Activated CD4-positive, CD25-positive, alpha-beta regulatory T cell (primary cell): ENCODE measurements around the gene SLC22A12.

ENCODE experiments used
- DNase-seq, 4 experiments: peaks; one replicate each; lab custom pipeline; 2025; lab: John Stamatoyannopoulos, UW

The SLC22A12 gene

DNA sequence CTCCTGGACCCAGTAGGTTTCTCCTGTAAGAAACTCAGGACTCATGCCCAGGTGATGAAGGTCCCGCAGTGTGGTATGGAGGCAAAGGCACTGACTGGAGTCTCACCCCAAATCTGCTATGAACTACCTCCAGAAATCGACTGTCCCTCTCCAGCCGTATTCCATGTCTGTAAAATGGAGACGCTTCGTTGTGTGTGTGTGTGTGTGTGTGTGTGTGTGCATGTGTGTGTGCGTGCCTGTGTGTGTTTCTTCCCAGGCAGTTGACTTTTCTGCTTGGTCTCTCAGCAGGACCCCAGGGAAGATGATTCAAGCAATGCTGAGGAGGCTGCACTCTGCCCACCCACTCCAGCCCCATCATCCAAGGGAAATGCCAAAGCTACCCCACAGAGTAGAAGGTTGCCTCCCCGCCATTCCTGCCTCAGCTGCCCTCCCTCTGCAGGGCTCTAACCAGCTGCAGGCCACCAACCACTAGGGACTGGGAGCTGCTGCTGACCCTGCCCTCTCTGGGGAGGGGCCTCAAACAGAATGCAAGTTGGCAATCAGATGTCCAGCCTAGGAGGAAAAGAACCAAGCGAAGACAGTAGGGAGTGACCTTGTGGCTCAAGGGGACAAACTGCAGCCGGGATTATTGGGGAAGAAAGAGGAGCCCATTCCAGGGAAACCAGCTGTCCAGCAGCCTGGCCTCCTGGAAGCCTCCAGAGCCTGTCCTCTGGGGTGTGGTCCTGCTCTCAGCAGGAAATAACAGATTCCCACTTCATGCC is 56.2 kb downstream of the SLC22A12 start:
- no peak for DNase-seq

DNA sequence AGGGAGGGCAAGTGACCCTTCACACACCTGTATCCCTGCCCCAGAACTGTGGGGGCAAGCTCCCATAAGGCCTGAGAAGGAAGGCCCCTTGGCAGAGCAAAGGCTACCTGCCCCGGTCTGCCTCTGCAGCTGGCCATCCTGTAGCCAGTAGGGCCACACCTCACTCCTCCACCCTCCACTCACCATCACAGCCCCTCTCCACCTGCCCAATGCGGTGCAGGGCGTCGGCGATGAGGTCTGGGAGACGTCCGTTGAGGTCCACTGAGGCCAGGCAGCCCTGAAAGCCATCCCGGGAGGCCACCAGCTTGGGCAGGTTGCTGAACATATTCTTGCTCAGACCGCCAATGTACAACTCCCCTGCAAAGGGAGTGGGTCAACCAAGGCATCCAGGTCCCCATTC is 57.5 kb downstream of the SLC22A12 start:
- no peak for DNase-seq

DNA sequence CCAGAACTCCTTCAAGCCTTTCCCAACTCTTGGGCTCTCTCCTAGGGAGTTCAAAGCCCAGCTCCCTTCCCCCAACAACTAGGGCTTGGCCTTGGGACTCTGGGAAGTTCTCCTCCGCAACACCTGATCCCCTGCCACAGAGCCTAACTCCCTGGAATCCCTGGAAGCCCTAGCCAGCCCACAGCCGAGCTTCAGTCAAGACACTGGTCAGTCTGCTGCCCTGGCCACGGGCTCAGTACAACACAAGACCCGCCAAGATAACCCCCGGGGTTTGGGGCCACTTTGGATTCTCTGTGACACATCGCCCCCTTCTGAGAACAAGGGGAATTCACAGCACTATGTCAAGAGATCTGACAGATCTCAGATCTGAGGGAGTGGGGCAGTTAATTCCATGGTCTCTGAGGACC is 58.3 kb downstream of the SLC22A12 start:
- no peak for DNase-seq

DNA sequence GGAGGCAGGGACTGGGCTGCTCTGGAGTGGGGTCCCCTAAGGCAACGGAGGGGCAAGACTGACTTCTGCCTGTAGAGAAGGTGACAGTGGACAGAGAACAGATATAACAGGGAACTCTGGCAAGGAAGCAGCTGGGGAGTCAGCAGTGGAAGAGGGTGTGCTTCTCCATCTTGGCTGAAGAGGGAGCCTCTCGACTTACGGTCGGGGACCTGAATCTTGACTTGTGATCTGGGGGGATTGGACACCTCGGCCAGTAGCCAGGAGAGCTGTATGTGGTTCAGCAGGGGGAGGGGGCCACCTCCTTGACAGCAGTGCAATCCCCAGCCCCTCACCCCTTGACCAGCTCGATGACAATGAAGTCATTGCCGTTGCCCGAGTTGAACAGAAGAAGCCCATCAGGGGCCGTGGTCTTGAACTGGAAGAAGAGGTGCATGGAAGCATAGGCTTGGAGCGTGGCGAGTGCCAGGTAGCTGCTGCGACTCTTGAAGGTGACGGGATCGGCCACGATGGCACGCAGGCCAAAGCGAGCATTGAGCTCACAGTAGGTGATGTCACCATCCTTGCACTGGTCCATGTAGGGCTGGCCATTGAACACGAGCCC is 60.0 kb downstream of the SLC22A12 start:
- DNase-seq, result no peak
